A673 (cell line): ENCODE results near the gene TOP2A. TPM values are rescaled to one million over a fixed set of nuclear protein-coding genes. Genes with fewer than 3 reads are reported as not detected.
"Not testable (repeated sequence)": the region's sequence is repeated elsewhere in the genome, so short reads cannot be mapped to it uniquely, and the experiment has no call there.

ENCODE experiments used
- BruUV-seq: library from RNA; stranded (reverse); fragments of 400-500 nt; replicated peaks from 2 replicates; lab custom pipeline; 2021; lab: Mats Ljungman, UMichigan
- CTCF ChIA-PET: fragments of 300-600 bp; sonication (Branson Sonifier 250); formaldehyde crosslinking; loops from one replicate; lab custom pipeline; 2022; ENCODE audit warnings: antibody characterized with exemption; lab: Charles Lee
- POLR2A ChIA-PET: fragments of 300-600 bp; sonication (Branson Sonifier 250); formaldehyde crosslinking; loops from one replicate; lab custom pipeline; 2022; ENCODE audit warnings: antibody characterized with exemption; ENCODE audit not compliant: low non-redundant PET; lab: Charles Lee
- DNase-seq: peaks from one replicate; pipeline ENCODE4 v3.0.0-alpha.2; 2015; ENCODE audit warnings: low spot score
- H3K27ac ChIP-seq: fragments of 200-600 bp; sonication (generic); 2 replicates; pipeline ENCODE4 v1.5.1; 2016; ENCODE audit warnings: mixed run types, low read depth, mild to moderate bottlenecking, mixed read lengths, antibody characterized with exemption, low read length; ENCODE audit not compliant: poor library complexity, severe bottlenecking
- H3K27me3 ChIP-seq: fragments of 200-600 bp; sonication (generic); replicated peaks from 2 replicates; pipeline ENCODE4 v1.6.1; 2017; ENCODE audit warnings: mixed run types, low read depth, mild to moderate bottlenecking, mixed read lengths, antibody characterized with exemption, low read length; ENCODE audit not compliant: insufficient read depth, poor library complexity
- H3K36me3 ChIP-seq: fragments of 200-600 bp; sonication (generic); 2 replicates; pipeline ENCODE4 v1.6.1; 2016; ENCODE audit warnings: mixed run types, mild to moderate bottlenecking, mixed read lengths, antibody characterized with exemption, low read length; ENCODE audit not compliant: insufficient read depth, poor library complexity, severe bottlenecking
- H3K4me1 ChIP-seq: fragments of 200-600 bp; sonication (generic); 2 replicates; pipeline ENCODE4 v1.6.1; 2017; ENCODE audit warnings: mixed run types, mild to moderate bottlenecking, mixed read lengths, antibody characterized with exemption, low read length; ENCODE audit not compliant: insufficient read depth, poor library complexity, severe bottlenecking
- H3K4me3 ChIP-seq: fragments of 200-600 bp; sonication (generic); 2 replicates; pipeline ENCODE4 v1.5.1; 2016; ENCODE audit warnings: low read depth, mixed run types, mild to moderate bottlenecking, mixed read lengths, low read length; ENCODE audit not compliant: poor library complexity, severe bottlenecking
- H3K9me3 ChIP-seq: fragments of 200-600 bp; sonication (generic); 2 replicates; pipeline ENCODE4 v1.6.1; 2016; ENCODE audit warnings: mixed run types, low read depth, mild to moderate bottlenecking, mixed read lengths, antibody characterized with exemption, low read length; ENCODE audit not compliant: poor library complexity, severe bottlenecking
- CTCF ChIP-seq: fragments of 300-800, 200-600 bp; sonication (generic); conservative IDR thresholded peaks from 2 replicates; pipeline ENCODE4 v1.5.1; 2017; ENCODE audit warnings: low read depth, mild to moderate bottlenecking, antibody characterized with exemption, low read length, moderate library complexity, mixed read lengths
- EZH2 ChIP-seq: fragments of 200-600 bp; sonication (generic); IDR thresholded peaks from 2 replicates; pipeline ENCODE4 v1.6.1; 2017; ENCODE audit warnings: borderline replicate concordance, low read depth, mild to moderate bottlenecking, mixed read lengths, antibody characterized with exemption, low read length; ENCODE audit not compliant: poor library complexity, severe bottlenecking
- intact Hi-C: fragments of 100-400 bp; cut with micrococcal nuclease; formaldehyde crosslinking; loops from one replicate; pipeline ENCODE4 v1.10.0; 2022; ENCODE audit not compliant: unreplicated experiment
- total RNA-seq: library from RNA; stranded (reverse); gene quantifications from 2 replicates; pipeline ENCODE4 v1.2.3, GENCODE V29; 2021

TOP2A gene
- total RNA-seq, 1 experiment from 2014 or later, result 188 TPM

- peaks cover under 1% of the 10 kb centered on the region for H3K36me3 ChIP-seq
- ChIA-PET POLR2A (no interaction called here), CTCF (no interaction called here)
- intact Hi-C loops, result no loop called here
- H3K4me3 ChIP-seq, result no peak overlapping the region
- no peaks in the 10 kb centered on the region for H3K4me1 ChIP-seq
- no peak for TF ChIP-seq EZH2
- no peak for TF ChIP-seq CTCF
- H3K9me3 ChIP-seq, result no peaks in the 10 kb centered on the region
- H3K27me3 ChIP-seq, result no peaks in the 10 kb centered on the region
- BruUV-seq, result no TSS peak
- H3K27ac ChIP-seq, result no peak overlapping the region
- DNase-seq, result no peak
Measured at GRCh38 chr17:40382251-40382650, 35.4 kb downstream of the TOP2A start.

- H3K27ac ChIP-seq, result no peak overlapping the region
- CTCF ChIA-PET, result no interaction called here
- TF ChIP-seq CTCF, result no peak
- TF ChIP-seq EZH2, result no peak
- no peaks in the 10 kb centered on the region for H3K9me3 ChIP-seq
- no peak for DNase-seq
- no peak overlapping the region for H3K4me3 ChIP-seq
- H3K36me3 ChIP-seq, result no peaks in the 10 kb centered on the region
- POLR2A ChIA-PET, result no interaction called here
- no peaks in the 10 kb centered on the region for H3K4me1 ChIP-seq
- H3K27me3 ChIP-seq, result no peaks in the 10 kb centered on the region
- BruUV-seq, result no TSS peak
- intact Hi-C loops, result no loop called here
Measured at GRCh38 chr17:40378966-40379365, 38.7 kb downstream of the TOP2A start.

GRCh38 chr17:40377832-40378231 is 39.9 kb downstream of the TOP2A start:
- H3K4me3 ChIP-seq, result no peak overlapping the region
- DNase-seq, result no peak
- no peak overlapping the region for H3K27ac ChIP-seq
- H3K36me3 ChIP-seq, result no peaks in the 10 kb centered on the region
- intact Hi-C loops, result no loop called here
- H3K27me3 ChIP-seq, result no peaks in the 10 kb centered on the region
- no TSS peak for BruUV-seq
- POLR2A ChIA-PET, result no interaction called here
- TF ChIP-seq CTCF, result no peak
- TF ChIP-seq EZH2, result no peak
- CTCF ChIA-PET, result no interaction called here
- no peaks in the 10 kb centered on the region for H3K4me1 ChIP-seq
- no peaks in the 10 kb centered on the region for H3K9me3 ChIP-seq

GRCh38 chr17:40376541-40376940 is 41.2 kb downstream of the TOP2A start:
- intact Hi-C loops, H3K27ac ChIP-seq, H3K27me3 ChIP-seq, H3K4me1 ChIP-seq, H3K4me3 ChIP-seq, H3K9me3 ChIP-seq, CTCF ChIA-PET, BruUV-seq, DNase-seq, POLR2A ChIA-PET, H3K36me3 ChIP-seq: not testable (repeated sequence)

- intact Hi-C loops, H3K4me3 ChIP-seq, DNase-seq, H3K27ac ChIP-seq, BruUV-seq, CTCF ChIA-PET, POLR2A ChIA-PET, H3K9me3 ChIP-seq, H3K27me3 ChIP-seq, H3K36me3 ChIP-seq, H3K4me1 ChIP-seq: not testable (repeated sequence)
Measured at GRCh38 chr17:40375786-40376185, 41.9 kb downstream of the TOP2A start.
